ENCODE results near the gene TBX1. TPM values are rescaled to one million over a fixed set of nuclear protein-coding genes. Genes with fewer than 3 reads are reported as not detected.
A peak's percentile ranks its signal among the peaks of the same experiment; 100 is the strongest.

Gene TBX1
- 1 to 10 TPM in 1 of 4 donors, under 1 TPM in 3; 0.18 to 4.4 (median 0.26) TPM for total RNA-seq

- intact Hi-C loops (cut with DNase I) = no loop called here
- Histone ChIP-seq H3K9me3 (no peaks in the 10 kb centered on the region), H3K36me3 (no peaks in the 10 kb centered on the region), H3K27me3 (peaks cover 1 to 99% (median 20%) of the 10 kb centered on the region in 4 donors), H3K27ac (peak within 1 kb of the TSS in 1 of 4 donors; percentile 33), H3K4me1 (peaks cover 24 to 55% (median 42%) of the 10 kb centered on the region in 3 donors), H3K4me3 (peak within 1 kb of the TSS in 3 of 4 donors; percentile 22 to 57 (median 39))
- DNase-seq = no peak
- 10 to 11% methylated on average over 24 to 26 of the region's 79 CpGs for WGBS, 2 donors
- TF ChIP-seq POLR2A (IDR thresholded peaks at IDR 0.05) = no peak
- TF ChIP-seq, protein P1, sequence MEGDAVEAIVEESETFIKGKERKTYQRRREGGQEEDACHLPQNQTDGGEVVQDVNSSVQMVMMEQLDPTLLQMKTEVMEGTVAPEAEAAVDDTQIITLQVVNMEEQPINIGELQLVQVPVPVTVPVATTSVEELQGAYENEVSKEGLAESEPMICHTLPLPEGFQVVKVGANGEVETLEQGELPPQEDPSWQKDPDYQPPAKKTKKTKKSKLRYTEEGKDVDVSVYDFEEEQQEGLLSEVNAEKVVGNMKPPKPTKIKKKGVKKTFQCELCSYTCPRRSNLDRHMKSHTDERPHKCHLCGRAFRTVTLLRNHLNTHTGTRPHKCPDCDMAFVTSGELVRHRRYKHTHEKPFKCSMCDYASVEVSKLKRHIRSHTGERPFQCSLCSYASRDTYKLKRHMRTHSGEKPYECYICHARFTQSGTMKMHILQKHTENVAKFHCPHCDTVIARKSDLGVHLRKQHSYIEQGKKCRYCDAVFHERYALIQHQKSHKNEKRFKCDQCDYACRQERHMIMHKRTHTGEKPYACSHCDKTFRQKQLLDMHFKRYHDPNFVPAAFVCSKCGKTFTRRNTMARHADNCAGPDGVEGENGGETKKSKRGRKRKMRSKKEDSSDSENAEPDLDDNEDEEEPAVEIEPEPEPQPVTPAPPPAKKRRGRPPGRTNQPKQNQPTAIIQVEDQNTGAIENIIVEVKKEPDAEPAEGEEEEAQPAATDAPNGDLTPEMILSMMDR (IDR thresholded peaks at IDR 0.05) = no peak
These were observed at the start of gene TBX1 for GRCh38 chr22:19760058-19760950. Gene TBX1 (plus strand): TSS chr22:19760778. CDS start chr22:19760844, 66 bp downstream.

DNA sequence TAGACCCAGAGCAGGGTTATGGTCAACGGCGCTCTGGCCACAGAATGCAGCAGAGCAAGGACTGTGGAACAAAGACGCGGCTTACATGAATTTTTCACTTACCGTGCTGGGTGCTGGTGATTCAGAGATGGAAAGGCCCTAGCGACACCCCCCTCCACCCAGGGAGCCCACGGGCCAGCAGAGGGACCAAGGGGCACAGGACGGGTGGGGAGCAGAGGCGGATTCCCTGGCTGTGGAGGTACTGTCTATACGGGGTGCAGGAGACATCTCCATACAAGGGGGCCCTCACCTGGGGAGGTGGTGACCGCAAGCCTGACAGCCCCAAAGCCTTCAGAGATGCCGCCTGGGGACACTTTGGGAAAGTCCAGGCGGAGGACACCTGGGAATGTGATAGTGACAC is 47.3 kb upstream of the TBX1 start:
- peaks cover 0 to 55% (median 0%) of the 10 kb centered on the region in 4 donors for H3K27me3 ChIP-seq
- peaks cover 19 to 60% (median 30%) of the 10 kb centered on the region in 3 donors for H3K4me1 ChIP-seq
- no peak for DNase-seq
- WGBS, 2 donors = 88 to 91% methylated on average over 9 to 13 of the region's 13 CpGs
- H3K4me3 ChIP-seq = no peak overlapping the region
- TF ChIP-seq, protein P1 (IDR thresholded peaks at IDR 0.05) = no peak
- no peak for TF ChIP-seq POLR2A (IDR thresholded peaks at IDR 0.05)
- no peaks in the 10 kb centered on the region for H3K36me3 ChIP-seq
- no peaks in the 10 kb centered on the region for H3K9me3 ChIP-seq
- intact Hi-C loops (cut with DNase I) = no loop called here
- no peak overlapping the region for H3K27ac ChIP-seq

DNA sequence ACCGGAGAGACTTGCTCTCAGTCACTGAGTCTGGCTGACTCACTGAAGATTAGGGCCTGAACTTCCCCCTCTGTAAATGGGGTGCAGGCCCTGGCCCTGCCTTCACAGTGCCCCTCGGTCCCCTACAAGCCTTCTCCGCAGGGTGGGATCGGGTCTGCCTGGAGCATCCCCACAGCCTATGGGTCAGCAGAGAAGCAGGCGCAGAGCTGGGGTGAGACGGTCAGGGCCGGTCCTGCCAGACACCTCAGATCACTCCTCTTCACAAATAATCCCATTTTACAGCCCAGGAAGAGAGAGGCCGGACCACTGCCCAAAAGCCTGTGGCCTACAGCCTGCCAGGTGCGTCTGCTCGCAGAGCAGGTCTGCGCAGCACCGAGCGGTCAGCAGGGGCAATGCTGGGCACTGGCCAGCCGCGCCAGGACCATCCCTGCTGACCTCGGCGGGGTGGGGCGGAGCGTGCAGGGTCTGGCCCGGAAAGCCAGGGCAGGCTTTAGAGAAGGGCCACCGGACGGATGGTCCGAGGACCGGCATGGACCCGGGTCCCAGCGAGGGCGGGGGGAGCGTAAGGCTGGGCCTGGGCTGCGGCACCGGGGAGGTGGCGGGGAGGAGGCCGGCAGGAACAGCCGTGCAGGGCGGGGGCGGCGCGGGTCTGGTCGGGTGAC is 46.8 kb upstream of the TBX1 start:
- Histone ChIP-seq H3K4me1 (peaks cover 24 to 60% (median 35%) of the 10 kb centered on the region in 3 donors), H3K36me3 (no peaks in the 10 kb centered on the region), H3K4me3 (peak overlapping the region; percentile 48 to 77 (median 66)), H3K27ac (peak overlapping the region in 1 of 4 donors; percentile 13), H3K27me3 (peaks cover 0 to 56% (median 0%) of the 10 kb centered on the region in 4 donors), H3K9me3 (no peaks in the 10 kb centered on the region)
- no peak for TF ChIP-seq POLR2A (IDR thresholded peaks at IDR 0.05)
- TF ChIP-seq, protein P1 (IDR thresholded peaks at IDR 0.05) = no peak
- intact Hi-C loops (cut with DNase I) = no loop called here
- 57 to 73% methylated on average over 3 to 10 of the region's 38 CpGs for WGBS, 2 donors
- no peak for DNase-seq

- no peaks in the 10 kb centered on the region for H3K9me3 ChIP-seq
- H3K4me3 ChIP-seq = peak within 1 kb of the TSS; percentile 48 to 77 (median 66)
- 0 to 2% methylated on average over 1 to 13 of the region's 106 CpGs for WGBS, 2 donors
- peaks cover 25 to 67% (median 38%) of the 10 kb centered on the region in 3 donors for H3K4me1 ChIP-seq
- peak within 1 kb of the TSS; percentile 39 to 74 (median 58) for H3K27ac ChIP-seq
- peaks cover 0 to 4% (median 0%) of the 10 kb centered on the region in 3 donors for H3K36me3 ChIP-seq
- intact Hi-C loops (cut with DNase I) = loop anchor here (5.0 kb wide), 1 partner anchor 37 kb away; no protein-coding TSS in a partner anchor
- TF ChIP-seq POLR2A (IDR thresholded peaks at IDR 0.05) = no peak
- TF ChIP-seq, protein P1 (IDR thresholded peaks at IDR 0.05) = no peak
- H3K27me3 ChIP-seq = peaks cover 0 to 57% (median 0%) of the 10 kb centered on the region in 4 donors
- DNase-seq = no peak
These were observed 46.0 kb upstream of the TBX1 start, which contains the start of gene SEPTIN5 for GRCh38 chr22:19714312-19715187. Gene SEPTIN5 (plus strand): TSS chr22:19714503. CDS start chr22:19714589, 86 bp downstream.
